ENCODE results near the gene GRN.
A peak's percentile ranks its signal among the peaks of the same experiment; 100 is the strongest.

The GRN gene

DNA sequence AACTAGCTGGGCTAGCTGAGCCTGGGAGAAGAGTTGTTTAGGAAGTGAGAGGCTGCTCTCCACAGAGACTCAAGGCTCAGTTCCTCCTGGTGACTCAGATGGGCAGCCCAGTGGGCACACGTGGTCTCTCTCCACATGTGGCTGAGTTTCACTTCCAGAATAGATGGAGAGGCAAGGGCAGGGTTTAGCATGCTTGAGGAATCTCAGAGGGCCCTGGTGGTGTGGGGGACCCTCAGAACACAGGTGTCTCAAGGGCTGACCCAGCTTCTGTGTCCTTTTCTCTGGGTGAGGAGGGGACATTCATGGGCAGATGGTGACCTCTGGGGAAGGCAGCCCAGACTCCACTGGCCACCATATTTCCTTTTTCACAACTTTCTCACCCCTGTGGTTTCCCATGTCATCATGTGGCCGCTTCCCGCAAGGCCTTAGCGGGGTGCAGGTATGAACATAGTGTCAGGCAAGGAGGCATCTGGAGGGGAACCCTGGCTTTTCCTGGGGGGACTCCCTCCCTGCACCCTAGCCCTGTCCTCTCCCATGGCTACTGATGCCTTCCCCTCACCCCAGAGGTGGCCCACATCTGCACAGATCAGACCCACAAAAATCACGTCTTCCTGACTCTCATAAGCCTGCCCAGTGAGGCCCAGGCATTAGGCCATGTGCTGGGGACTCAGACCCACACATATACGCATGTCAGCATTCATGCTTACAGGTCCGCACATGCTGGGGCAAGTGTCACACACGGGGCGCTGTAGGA lies 3.3 kb downstream of the GRN start:
- no peak for DNase-seq
- TF ChIP-seq, protein P1, sequence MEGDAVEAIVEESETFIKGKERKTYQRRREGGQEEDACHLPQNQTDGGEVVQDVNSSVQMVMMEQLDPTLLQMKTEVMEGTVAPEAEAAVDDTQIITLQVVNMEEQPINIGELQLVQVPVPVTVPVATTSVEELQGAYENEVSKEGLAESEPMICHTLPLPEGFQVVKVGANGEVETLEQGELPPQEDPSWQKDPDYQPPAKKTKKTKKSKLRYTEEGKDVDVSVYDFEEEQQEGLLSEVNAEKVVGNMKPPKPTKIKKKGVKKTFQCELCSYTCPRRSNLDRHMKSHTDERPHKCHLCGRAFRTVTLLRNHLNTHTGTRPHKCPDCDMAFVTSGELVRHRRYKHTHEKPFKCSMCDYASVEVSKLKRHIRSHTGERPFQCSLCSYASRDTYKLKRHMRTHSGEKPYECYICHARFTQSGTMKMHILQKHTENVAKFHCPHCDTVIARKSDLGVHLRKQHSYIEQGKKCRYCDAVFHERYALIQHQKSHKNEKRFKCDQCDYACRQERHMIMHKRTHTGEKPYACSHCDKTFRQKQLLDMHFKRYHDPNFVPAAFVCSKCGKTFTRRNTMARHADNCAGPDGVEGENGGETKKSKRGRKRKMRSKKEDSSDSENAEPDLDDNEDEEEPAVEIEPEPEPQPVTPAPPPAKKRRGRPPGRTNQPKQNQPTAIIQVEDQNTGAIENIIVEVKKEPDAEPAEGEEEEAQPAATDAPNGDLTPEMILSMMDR (IDR thresholded peaks at IDR 0.05; ENCODE audit: low read depth, low read length) = no peak
- no peaks in the 10 kb centered on the region for H3K27me3 ChIP-seq
- H3K9me3 ChIP-seq = no peaks in the 10 kb centered on the region
- H3K36me3 ChIP-seq = peaks cover 15% of the 10 kb centered on the region
- H3K4me3 ChIP-seq (ENCODE audit: low read depth, low read length) = no peak overlapping the region
- no peaks in the 10 kb centered on the region for H3K4me1 ChIP-seq

DNA sequence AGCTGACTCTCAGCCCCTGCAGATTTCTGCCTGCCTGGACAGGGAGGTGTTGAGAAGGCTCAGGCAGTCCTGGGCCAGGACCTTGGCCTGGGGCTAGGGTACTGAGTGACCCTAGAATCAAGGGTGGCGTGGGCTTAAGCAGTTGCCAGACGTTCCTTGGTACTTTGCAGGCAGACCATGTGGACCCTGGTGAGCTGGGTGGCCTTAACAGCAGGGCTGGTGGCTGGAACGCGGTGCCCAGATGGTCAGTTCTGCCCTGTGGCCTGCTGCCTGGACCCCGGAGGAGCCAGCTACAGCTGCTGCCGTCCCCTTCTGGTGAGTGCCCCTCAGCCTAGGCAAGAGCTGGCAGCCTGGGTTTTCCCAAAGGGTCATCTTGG lies 3.9 kb downstream of the GRN start:
- H3K4me1 ChIP-seq = no peaks in the 10 kb centered on the region
- TF ChIP-seq, protein P1 (IDR thresholded peaks at IDR 0.05; ENCODE audit: low read depth, low read length) = no peak

DNA sequence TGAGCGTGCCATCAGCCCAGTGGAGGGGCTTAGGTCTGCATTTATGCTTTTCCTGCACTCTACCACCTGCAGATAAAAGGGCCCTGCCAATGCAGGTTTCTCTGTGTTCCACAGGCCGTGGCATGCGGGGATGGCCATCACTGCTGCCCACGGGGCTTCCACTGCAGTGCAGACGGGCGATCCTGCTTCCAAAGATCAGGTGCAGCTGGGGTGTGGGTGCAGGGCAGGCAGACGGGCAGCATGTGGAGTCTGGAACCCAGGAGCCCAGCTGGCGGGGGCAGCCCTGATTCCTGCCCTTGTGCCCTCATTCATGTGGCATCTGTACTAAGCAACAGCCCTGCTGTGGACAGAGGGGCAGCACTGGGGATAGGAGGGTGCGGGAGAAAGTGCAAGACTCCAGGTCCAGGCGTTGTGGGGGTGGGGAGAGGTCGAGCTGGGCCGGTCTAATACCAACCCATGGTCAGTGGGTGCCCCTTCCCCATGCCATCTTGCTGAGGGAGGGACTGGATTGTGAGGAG lies 4.5 kb downstream of the GRN start:
- H3K27me3 ChIP-seq = no peaks in the 10 kb centered on the region
- no peak overlapping the region for H3K4me3 ChIP-seq (ENCODE audit: low read depth, low read length)
- no peak for DNase-seq
- TF ChIP-seq, protein P1 (IDR thresholded peaks at IDR 0.05; ENCODE audit: low read depth, low read length) = no peak
- no peaks in the 10 kb centered on the region for H3K4me1 ChIP-seq
- H3K9me3 ChIP-seq = no peaks in the 10 kb centered on the region
- H3K36me3 ChIP-seq = peaks cover 15% of the 10 kb centered on the region

More for the DNA sequence above, 3.9 kb downstream of the GRN start:
- Histone ChIP-seq H3K9me3 (no peaks in the 10 kb centered on the region), H3K36me3 (peaks cover 15% of the 10 kb centered on the region), H3K4me3 (ENCODE audit: low read depth, low read length) (no peak overlapping the region), H3K27me3 (no peaks in the 10 kb centered on the region)
- no peak for DNase-seq

DNA sequence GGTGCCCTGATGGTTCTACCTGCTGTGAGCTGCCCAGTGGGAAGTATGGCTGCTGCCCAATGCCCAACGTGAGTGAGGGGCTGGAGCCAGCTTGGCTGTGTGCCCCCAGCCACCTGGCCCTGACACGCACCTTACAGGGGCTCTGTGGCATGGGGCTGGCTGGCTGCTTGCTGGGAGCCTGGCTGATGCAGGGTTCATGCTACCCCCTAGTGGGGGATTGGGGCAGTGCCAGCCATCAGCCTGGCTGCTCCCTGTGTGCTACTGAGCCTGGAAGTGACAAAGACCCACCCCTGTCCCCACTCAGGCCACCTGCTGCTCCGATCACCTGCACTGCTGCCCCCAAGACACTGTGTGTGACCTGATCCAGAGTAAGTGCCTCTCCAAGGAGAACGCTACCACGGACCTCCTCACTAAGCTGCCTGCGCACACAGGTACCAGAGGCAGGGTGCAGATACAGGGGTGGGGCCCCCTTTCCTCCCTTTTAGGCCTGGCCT lies 5.7 kb downstream of the GRN start:
- Histone ChIP-seq H3K27me3 (no peaks in the 10 kb centered on the region), H3K36me3 (peaks cover 15% of the 10 kb centered on the region), H3K4me1 (no peaks in the 10 kb centered on the region), H3K9me3 (no peaks in the 10 kb centered on the region), H3K4me3 (ENCODE audit: low read depth, low read length) (no peak overlapping the region)
- peak; percentile 87 for DNase-seq
- TF ChIP-seq, protein P1 (IDR thresholded peaks at IDR 0.05; ENCODE audit: low read depth, low read length) = peak; percentile 92

DNA sequence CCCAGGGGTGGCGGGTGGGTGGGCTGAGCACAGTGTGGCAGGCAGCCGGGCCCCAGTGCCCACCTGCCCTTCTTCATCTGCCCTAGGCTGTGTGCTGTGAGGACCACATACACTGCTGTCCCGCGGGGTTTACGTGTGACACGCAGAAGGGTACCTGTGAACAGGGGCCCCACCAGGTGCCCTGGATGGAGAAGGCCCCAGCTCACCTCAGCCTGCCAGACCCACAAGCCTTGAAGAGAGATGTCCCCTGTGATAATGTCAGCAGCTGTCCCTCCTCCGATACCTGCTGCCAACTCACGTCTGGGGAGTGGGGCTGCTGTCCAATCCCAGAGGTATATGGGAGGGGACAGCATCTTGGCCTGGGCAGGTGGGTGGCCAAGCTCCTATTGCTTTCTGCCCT lies 6.4 kb downstream of the GRN start:
- Histone ChIP-seq H3K27me3 (no peaks in the 10 kb centered on the region), H3K36me3 (peaks cover 15% of the 10 kb centered on the region), H3K4me1 (no peaks in the 10 kb centered on the region), H3K9me3 (no peaks in the 10 kb centered on the region), H3K4me3 (ENCODE audit: low read depth, low read length) (no peak overlapping the region)
- no peak for DNase-seq
- TF ChIP-seq, protein P1 (IDR thresholded peaks at IDR 0.05; ENCODE audit: low read depth, low read length) = no peak

All from BE2C (cell line).